Activated T-cell treated with anti-CD3 and anti-CD28 coated beads, Interleukin-2, amount 50 U/mL, for 24 hours (primary cell): ENCODE results near the gene CIB2.

Source experiments
- DNase-seq: peaks from one replicate; pipeline ENCODE4 v3.0.0-alpha.2; 2020
- H3K27ac Mint-ChIP-seq: 2 replicates; pipeline ENCODE4 v1.8.0; 2020; ENCODE audit warnings: mild to moderate bottlenecking, mixed read lengths
- H3K27me3 Mint-ChIP-seq: 2 replicates; pipeline ENCODE4 v1.8.0; 2020; ENCODE audit warnings: mixed read lengths
- H3K36me3 Mint-ChIP-seq: 2 replicates; pipeline ENCODE4 v1.8.0; 2020; ENCODE audit warnings: low read depth, mixed read lengths
- H3K4me1 Mint-ChIP-seq: 2 replicates; pipeline ENCODE4 v1.8.0; 2020; ENCODE audit warnings: low read depth, mixed read lengths
- H3K4me3 Mint-ChIP-seq: 2 replicates; pipeline ENCODE4 v1.8.0; 2020; ENCODE audit warnings: mild to moderate bottlenecking, moderate library complexity, mixed read lengths
- H3K9me3 Mint-ChIP-seq: 2 replicates; pipeline ENCODE4 v1.8.0; 2020; ENCODE audit warnings: mixed read lengths

CIB2 gene

DNA sequence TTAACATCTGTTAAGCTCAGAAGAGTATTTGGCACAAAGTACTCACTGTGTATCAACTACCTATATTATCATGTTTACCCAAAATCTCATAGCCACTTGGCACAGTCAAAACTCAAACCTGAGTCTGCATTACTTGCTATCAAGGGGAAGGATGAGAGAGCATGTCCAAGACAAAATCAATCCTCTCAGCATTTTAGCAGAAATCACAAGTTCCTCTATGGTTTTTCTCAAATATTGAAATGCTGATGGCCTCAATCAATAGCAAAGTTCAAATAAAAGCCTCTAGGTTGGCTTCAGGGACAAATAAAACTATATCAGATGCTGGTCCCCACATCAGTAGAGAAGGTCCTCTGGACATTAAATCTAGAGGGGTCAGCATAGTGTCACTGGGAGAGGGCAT lies 68.0 kb downstream of the CIB2 start:
- Mint-ChIP-seq H3K4me1 (peaks cover 35% of the 10 kb centered on the region), H3K27ac (peak overlapping the region; percentile 63), H3K4me3 (no peak overlapping the region), H3K36me3 (peaks cover 8% of the 10 kb centered on the region), H3K9me3 (no peaks in the 10 kb centered on the region), H3K27me3 (no peaks in the 10 kb centered on the region)
- no peak for DNase-seq

DNA sequence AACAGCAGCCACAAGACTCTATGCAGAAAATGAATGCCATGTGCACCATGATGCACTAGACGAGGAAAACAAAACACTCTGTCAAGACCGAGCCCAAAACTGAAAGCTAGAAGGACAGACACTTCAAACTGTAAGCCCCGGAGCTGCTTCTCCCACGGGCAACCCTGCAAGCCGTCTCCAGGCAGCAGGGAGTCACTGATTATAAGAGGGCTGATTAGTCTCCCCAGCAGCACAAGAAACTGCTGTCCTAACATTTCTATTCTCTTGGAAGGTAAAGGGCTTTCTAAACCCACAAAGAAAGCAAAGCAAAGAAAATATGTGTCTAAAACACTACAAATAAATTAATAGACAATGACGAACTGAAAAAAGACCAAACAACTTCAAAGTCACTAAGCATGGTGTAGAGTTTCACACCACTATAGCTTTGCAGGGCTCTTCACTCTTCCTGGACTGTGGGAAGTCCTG lies 69.2 kb downstream of the CIB2 start:
- H3K27me3 Mint-ChIP-seq: no peaks in the 10 kb centered on the region
- H3K27ac Mint-ChIP-seq: peak overlapping the region; percentile 82
- no peaks in the 10 kb centered on the region for H3K9me3 Mint-ChIP-seq
- DNase-seq: no peak
- H3K4me3 Mint-ChIP-seq: peak overlapping the region; percentile 72
- peaks cover 47% of the 10 kb centered on the region for H3K4me1 Mint-ChIP-seq
- H3K36me3 Mint-ChIP-seq: peaks cover 8% of the 10 kb centered on the region

DNA sequence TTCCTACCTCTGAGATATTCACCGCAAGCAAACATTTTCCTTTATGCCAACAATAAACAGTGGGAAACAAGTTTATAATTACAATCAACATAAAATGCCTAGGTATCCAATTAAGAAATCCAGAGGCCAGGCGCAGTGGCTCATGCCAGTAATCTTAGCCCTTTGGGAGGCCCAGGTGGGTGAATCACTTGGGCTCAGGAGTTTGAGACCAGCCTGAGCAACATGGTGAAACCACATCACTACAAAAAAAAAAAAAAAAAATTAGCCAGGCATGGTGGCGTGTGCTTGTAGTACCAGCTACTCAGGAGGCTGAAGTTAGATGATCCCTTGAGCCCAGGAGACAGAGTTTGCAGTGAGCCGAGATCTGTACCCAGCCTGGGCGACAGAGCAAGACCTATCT lies 71.0 kb downstream of the CIB2 start:
- H3K4me1 Mint-ChIP-seq: peaks cover 65% of the 10 kb centered on the region
- H3K27me3 Mint-ChIP-seq: no peaks in the 10 kb centered on the region
- H3K27ac Mint-ChIP-seq: peak overlapping the region; percentile 91
- no peak overlapping the region for H3K4me3 Mint-ChIP-seq
- H3K9me3 Mint-ChIP-seq: no peaks in the 10 kb centered on the region
- no peak for DNase-seq
- peaks cover 3% of the 10 kb centered on the region for H3K36me3 Mint-ChIP-seq

DNA sequence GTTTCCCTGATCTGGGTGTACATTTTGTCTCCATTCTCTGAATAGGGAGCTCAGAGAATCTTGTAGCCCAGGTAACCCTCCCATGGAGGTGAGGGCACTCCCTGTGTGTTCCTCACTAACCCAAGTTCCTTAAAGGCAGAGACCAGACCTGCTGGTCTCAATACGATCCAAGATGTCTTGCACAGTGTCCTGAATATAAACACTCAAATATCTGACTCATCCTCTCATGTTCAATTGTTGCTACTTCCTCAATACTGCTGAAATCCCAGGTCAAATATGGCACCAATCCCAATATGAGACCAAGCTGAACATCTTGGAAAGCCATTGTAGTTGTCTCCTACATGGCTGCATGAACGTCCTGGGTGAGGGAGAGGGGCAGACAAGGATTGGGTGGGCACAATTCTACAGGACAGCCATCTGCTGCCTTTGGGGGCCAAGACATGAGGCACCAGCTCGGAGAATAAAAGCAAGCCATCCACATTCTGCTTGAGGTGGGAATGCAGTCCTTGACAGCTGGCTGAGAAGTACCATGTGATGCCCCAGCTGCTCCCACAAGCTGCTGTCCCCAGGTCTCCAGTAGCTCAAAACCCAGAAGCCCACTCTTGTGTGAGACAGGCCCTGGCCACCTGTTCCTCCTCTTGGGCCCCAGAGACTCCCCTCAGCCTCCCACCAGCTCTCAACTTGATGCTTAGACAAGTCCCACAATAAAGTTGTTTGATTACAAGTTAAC lies 72.0 kb downstream of the CIB2 start:
- no peak overlapping the region for H3K4me3 Mint-ChIP-seq
- peaks cover 74% of the 10 kb centered on the region for H3K4me1 Mint-ChIP-seq
- H3K27me3 Mint-ChIP-seq: no peaks in the 10 kb centered on the region
- peaks cover 3% of the 10 kb centered on the region for H3K36me3 Mint-ChIP-seq
- H3K9me3 Mint-ChIP-seq: no peaks in the 10 kb centered on the region
- DNase-seq: no peak
- peak overlapping the region; percentile 91 for H3K27ac Mint-ChIP-seq

- peaks cover 82% of the 10 kb centered on the region for H3K4me1 Mint-ChIP-seq
- H3K9me3 Mint-ChIP-seq: no peaks in the 10 kb centered on the region
- DNase-seq: no peak
- no peak overlapping the region for H3K4me3 Mint-ChIP-seq
- H3K27me3 Mint-ChIP-seq: no peaks in the 10 kb centered on the region
- H3K27ac Mint-ChIP-seq: peak overlapping the region; percentile 91
- peaks cover 9% of the 10 kb centered on the region for H3K36me3 Mint-ChIP-seq
These were observed 72.8 kb downstream of the CIB2 start for GRCh38 chr15:78058401-78058935.

GRCh38 chr15:78057803-78058202 lies 73.4 kb downstream of the CIB2 start:
- H3K4me3 Mint-ChIP-seq: no peak overlapping the region

GRCh38 chr15:78056714-78057269 lies 74.5 kb downstream of the CIB2 start:
- Mint-ChIP-seq H3K9me3 (no peaks in the 10 kb centered on the region), H3K4me1 (peaks cover 92% of the 10 kb centered on the region), H3K4me3 (peak overlapping the region; percentile 43), H3K36me3 (peaks cover 26% of the 10 kb centered on the region), H3K27me3 (no peaks in the 10 kb centered on the region), H3K27ac (peak overlapping the region; percentile 91)
- DNase-seq: no peak

More at GRCh38 chr15:78057803-78058202, 73.4 kb downstream of the CIB2 start:
- no peaks in the 10 kb centered on the region for H3K27me3 Mint-ChIP-seq
- H3K27ac Mint-ChIP-seq: peak overlapping the region; percentile 91
- no peak for DNase-seq
- H3K4me1 Mint-ChIP-seq: peaks cover 89% of the 10 kb centered on the region
- H3K36me3 Mint-ChIP-seq: peaks cover 16% of the 10 kb centered on the region
- no peaks in the 10 kb centered on the region for H3K9me3 Mint-ChIP-seq

- H3K4me3 Mint-ChIP-seq: no peak overlapping the region
- no peaks in the 10 kb centered on the region for H3K9me3 Mint-ChIP-seq
- no peak for DNase-seq
- H3K27ac Mint-ChIP-seq: peak overlapping the region; percentile 91
- H3K27me3 Mint-ChIP-seq: no peaks in the 10 kb centered on the region
- peaks cover 95% of the 10 kb centered on the region for H3K4me1 Mint-ChIP-seq
- peaks cover 33% of the 10 kb centered on the region for H3K36me3 Mint-ChIP-seq
These were observed 75.1 kb downstream of the CIB2 start for GRCh38 chr15:78055919-78056713.

- Mint-ChIP-seq H3K27me3 (no peaks in the 10 kb centered on the region), H3K9me3 (no peaks in the 10 kb centered on the region)
- no peak for DNase-seq
These were observed 76.3 kb downstream of the CIB2 start for GRCh38 chr15:78054966-78055365.

More at GRCh38 chr15:78054966-78055365, 76.3 kb downstream of the CIB2 start:
- Mint-ChIP-seq H3K36me3 (peaks cover 33% of the 10 kb centered on the region), H3K4me1 (peaks cover 100% of the 10 kb centered on the region), H3K27ac (peak overlapping the region; percentile 91), H3K4me3 (no peak overlapping the region)
